ENCODE data around the gene USP9Y.

Gene USP9Y

DNA sequence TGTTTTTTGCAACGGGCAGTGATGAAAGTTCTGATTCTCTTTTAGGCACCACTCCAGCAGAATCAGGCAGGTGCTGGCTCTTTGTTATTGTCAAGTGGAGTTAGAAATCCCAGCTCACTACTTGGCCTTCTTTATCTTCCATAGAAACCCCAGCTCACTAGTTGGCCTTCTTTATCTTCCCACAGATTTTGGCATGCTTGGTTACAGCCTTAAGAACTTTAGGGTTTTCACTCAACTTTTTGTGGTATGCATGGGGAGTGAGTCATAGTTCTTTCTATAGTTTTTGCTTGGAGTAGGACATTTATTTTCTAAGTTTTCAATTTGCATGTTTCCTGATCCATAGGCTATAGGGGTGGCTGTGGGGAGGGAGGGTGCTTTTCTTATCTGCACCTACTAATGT, 55.0 kb downstream of the USP9Y start:
- TF ChIP-seq, protein P1, sequence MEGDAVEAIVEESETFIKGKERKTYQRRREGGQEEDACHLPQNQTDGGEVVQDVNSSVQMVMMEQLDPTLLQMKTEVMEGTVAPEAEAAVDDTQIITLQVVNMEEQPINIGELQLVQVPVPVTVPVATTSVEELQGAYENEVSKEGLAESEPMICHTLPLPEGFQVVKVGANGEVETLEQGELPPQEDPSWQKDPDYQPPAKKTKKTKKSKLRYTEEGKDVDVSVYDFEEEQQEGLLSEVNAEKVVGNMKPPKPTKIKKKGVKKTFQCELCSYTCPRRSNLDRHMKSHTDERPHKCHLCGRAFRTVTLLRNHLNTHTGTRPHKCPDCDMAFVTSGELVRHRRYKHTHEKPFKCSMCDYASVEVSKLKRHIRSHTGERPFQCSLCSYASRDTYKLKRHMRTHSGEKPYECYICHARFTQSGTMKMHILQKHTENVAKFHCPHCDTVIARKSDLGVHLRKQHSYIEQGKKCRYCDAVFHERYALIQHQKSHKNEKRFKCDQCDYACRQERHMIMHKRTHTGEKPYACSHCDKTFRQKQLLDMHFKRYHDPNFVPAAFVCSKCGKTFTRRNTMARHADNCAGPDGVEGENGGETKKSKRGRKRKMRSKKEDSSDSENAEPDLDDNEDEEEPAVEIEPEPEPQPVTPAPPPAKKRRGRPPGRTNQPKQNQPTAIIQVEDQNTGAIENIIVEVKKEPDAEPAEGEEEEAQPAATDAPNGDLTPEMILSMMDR (IDR thresholded peaks at IDR 0.05), result no peak
- no peak for DNase-seq (ENCODE audit: low spot score)
- H3K27ac ChIP-seq, result no peak overlapping the region
- no peak overlapping the region for H3K4me3 ChIP-seq

DNA sequence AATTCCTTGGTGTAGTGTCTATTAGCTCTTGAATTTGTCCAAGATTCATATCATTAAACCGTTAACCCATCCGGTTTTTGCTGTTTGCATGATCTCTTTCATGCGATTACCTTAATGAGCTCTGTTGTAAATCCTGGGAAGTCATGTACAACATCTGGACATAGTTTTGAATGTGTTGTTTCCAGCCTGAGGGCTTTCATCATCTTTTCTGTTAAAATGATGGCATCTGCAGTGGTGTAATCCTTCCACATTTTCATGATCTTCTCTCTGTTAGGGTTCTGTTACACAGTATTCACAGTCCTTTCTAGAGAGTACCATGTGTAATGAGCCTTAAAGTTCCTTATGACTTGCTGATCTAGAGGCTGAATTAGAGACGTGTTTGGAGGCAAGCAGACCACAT, 64.9 kb downstream of the USP9Y start:
- no peak overlapping the region for H3K4me3 ChIP-seq
- DNase-seq (ENCODE audit: low spot score), result no peak
- TF ChIP-seq, protein P1 (IDR thresholded peaks at IDR 0.05), result no peak
- H3K27ac ChIP-seq, result no peak overlapping the region

DNA sequence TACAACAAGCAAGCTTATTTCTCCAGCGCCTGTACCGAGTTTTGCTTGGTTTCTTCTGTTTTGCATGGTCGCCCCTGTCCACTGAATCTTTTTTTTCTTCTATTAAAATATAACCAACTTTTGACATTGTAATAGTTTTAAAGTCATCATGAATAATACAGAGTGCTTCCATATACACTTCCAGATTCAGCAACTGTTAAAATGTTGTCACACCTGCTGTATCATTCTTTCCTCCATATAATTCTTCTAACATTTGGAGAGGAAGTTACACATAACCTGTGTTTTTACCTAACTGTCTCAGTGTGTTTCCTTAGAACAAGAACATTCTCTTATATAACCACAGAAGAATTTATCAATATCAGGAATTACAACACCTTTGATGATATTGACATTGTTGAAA, 83.5 kb downstream of the USP9Y start:
- TF ChIP-seq, protein P1 (IDR thresholded peaks at IDR 0.05), result no peak
- no peak for DNase-seq (ENCODE audit: low spot score)
- Histone ChIP-seq H3K4me3 (no peak overlapping the region), H3K27ac (no peak overlapping the region)

DNA sequence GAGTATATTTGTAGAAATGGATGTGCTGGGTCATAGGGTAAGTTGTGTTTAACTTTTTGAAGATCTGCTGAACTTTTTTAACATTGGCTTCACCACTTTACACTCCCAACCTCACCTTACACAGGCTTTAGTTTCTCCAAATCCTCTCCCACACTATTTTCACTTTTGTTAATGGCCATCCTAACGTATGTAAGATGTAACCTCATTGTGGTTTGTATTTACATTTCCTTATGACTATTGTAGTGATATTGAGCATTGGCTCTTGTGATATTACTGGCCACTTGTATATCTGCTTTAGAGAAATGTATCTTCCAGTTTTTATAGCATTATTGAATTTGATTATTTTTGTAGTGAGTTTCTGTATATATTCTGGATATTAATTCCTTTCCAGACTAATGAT, 93.0 kb downstream of the USP9Y start:
- TF ChIP-seq, protein P1 (IDR thresholded peaks at IDR 0.05), result no peak
- DNase-seq (ENCODE audit: low spot score), result no peak
- H3K4me3 ChIP-seq, result no peak overlapping the region
- no peak overlapping the region for H3K27ac ChIP-seq

DNA sequence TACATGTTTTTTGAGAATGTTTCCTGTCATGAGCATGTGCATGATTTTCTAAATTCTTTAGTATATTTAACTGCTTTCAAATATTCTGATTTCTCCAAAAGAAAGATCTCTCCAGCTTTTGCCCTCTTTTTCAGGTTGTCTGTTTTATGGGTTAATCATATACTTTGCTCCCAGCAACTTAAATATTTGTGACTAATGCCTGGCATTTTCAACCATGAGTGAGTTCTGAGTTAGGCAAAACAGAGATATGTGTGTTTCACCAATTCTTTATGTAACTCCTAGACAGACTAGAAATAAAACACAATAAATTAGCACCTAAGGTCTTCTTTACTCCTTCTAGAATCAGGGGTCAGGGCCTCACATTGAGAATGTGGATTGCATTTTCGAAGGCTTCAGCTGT, 107.0 kb downstream of the USP9Y start:
- no peak overlapping the region for H3K4me3 ChIP-seq
- TF ChIP-seq, protein P1 (IDR thresholded peaks at IDR 0.05), result no peak
- no peak for DNase-seq (ENCODE audit: low spot score)
- H3K27ac ChIP-seq, result no peak overlapping the region

DNA sequence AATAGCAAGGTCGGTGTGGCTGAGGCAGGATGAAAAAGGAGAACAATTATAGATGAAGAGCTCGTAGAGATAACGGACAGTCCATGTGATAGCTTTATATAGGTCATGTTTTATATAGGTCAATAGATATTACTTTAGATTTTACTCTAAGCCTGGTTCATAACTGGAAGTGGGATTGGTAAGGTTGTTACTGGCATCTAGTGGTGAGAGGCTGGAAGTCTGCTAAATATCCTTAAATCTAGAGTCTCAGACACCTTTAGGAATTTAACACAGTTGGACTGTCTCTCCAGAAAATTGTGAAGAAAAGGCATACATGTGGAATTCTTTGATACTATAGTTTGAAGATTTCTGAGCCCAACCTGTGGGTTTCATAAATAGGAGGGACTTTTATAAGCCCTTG, 108.0 kb downstream of the USP9Y start:
- Histone ChIP-seq H3K27ac (no peak overlapping the region), H3K4me3 (no peak overlapping the region)
- no peak for DNase-seq (ENCODE audit: low spot score)
- TF ChIP-seq, protein P1 (IDR thresholded peaks at IDR 0.05), result no peak

DNA sequence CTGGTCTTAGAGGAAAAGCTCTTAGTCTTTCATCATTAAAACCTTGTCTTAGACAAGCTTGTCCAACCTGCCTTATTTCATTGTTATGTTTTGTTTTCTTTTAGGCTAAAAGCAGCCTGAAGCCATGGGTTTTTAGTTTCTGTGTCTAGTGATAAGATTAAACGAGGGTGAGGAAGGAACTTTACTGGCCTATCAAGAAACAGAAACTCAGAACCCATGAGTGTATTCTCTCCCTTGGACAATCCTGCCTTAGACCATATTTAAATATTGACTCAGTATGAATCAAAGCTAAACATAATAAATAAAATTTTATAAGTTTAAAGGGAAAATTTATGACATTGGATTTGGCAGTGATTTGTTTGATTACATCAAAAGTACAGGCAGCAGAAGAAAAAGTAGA, 122.4 kb downstream of the USP9Y start:
- TF ChIP-seq, protein P1 (IDR thresholded peaks at IDR 0.05), result no peak
- Histone ChIP-seq H3K4me3 (no peak overlapping the region), H3K27ac (no peak overlapping the region)
- DNase-seq (ENCODE audit: low spot score), result no peak

Measured in coronary artery (tissue), 2 donors.